Ectodermal cell (in vitro differentiated cells): Measurements from ENCODE around the gene ATP6V0E2.

Experiments
- H3K27ac ChIP-seq: 2 replicates; pipeline ENCODE4 v1.7.0; 2013; ENCODE audit warnings: mild to moderate bottlenecking, low read depth, low read length; ENCODE audit not compliant: insufficient read depth, poor library complexity, severe bottlenecking
- H3K27me3 ChIP-seq: 2 replicates; pipeline ENCODE4 v1.7.0; 2013; ENCODE audit warnings: mild to moderate bottlenecking, low read length; ENCODE audit not compliant: insufficient read depth, control insufficient read depth, poor library complexity, severe bottlenecking
- H3K36me3 ChIP-seq: one replicate; pipeline ENCODE4 v1.7.0; 2013; ENCODE audit warnings: low read length; ENCODE audit not compliant: control insufficient read depth, insufficient read depth
- H3K4me1 ChIP-seq: one replicate; pipeline ENCODE4 v1.7.0; 2013; ENCODE audit warnings: low read length; ENCODE audit not compliant: control insufficient read depth, insufficient read depth
- H3K4me3 ChIP-seq: 2 replicates; pipeline ENCODE4 v1.7.0; 2013; ENCODE audit warnings: low read depth, low read length, control low read depth; ENCODE audit not compliant: insufficient read depth
- H3K9me3 ChIP-seq: 2 replicates; pipeline ENCODE4 v1.7.0; 2013; ENCODE audit warnings: mild to moderate bottlenecking, low read length, moderate library complexity; ENCODE audit not compliant: control insufficient read depth
- WGBS, 2 experiments: methylation state at CpG; one replicate each; pipeline ENCODE4 v1.1.7; 2013; ENCODE audit warnings: missing lambda C conversion rate in 2 of 2; 5-methylcytosine and 5-hydroxymethylcytosine counted together

Gene ATP6V0E2

DNA sequence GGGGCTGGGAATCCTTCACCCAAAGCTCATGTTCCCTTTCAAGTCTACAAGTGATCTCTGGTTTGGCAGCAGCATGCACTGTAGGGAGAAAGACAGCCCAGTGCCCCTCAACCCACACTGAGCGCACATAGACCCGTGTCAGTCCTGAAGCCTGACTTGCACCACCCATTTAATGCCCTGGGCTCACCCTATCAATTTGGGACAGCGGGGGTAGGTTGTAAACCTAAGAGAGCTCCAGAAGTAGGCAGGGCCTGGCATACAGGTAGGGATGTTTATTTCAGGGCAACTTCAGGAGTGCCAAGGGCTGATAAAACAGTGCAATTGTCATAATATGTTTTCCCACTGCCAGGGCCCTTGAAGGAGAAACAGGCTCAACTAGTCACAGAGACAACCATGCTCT is 3.5 kb upstream of the ATP6V0E2 start:
- WGBS, 2 experiments: 94 to 97% methylated on average over 3 of the region's 3 CpGs
- Histone ChIP-seq H3K4me3 (no peak overlapping the region), H3K27me3 (peaks cover 14% of the 10 kb centered on the region), H3K9me3 (no peaks in the 10 kb centered on the region), H3K4me1 (no peaks in the 10 kb centered on the region), H3K27ac (no peak overlapping the region), H3K36me3 (no peaks in the 10 kb centered on the region)

- Histone ChIP-seq H3K4me1 (no peaks in the 10 kb centered on the region), H3K27me3 (peaks cover 17% of the 10 kb centered on the region), H3K36me3 (no peaks in the 10 kb centered on the region), H3K9me3 (no peaks in the 10 kb centered on the region), H3K4me3 (no peak overlapping the region), H3K27ac (no peak overlapping the region)
- WGBS, 2 experiments: 86 to 90% methylated on average over 12 of the region's 12 CpGs
Measured at GRCh38 chr7:149870701-149871483, 2.9 kb upstream of the ATP6V0E2 start.

DNA sequence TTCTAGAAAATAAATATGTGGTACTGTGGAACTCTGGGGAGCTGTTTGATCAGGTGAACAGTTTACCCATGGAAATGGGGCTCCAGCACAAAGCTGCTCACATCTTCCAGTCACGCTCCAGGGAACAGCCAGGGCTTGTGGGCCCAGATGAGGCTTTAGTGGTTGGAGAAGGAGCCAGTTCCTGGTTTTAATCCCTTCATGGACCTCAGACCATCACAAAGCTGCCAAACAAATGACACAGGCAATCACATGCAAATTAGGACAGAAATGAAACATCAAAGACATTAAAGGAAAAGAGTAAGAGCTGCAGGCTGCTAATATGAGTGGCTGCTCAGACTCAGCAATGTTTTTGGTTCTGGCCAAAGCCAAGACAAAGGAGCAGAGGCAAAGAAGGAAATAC is 2.2 kb upstream of the ATP6V0E2 start:
- H3K36me3 ChIP-seq: no peaks in the 10 kb centered on the region

GRCh38 chr7:149872419-149873073 is 1.2 kb upstream of the ATP6V0E2 start:
- Histone ChIP-seq H3K4me3 (peak overlapping the region; percentile 66), H3K4me1 (no peaks in the 10 kb centered on the region), H3K36me3 (no peaks in the 10 kb centered on the region), H3K27ac (no peak overlapping the region), H3K9me3 (no peaks in the 10 kb centered on the region), H3K27me3 (peaks cover 17% of the 10 kb centered on the region)
- 37 to 38% methylated on average over 13 of the region's 13 CpGs for WGBS, 2 experiments

More for the DNA sequence above, 2.2 kb upstream of the ATP6V0E2 start:
- 92 to 100% methylated on average over 1 of the region's 1 CpG for WGBS, 2 experiments
- Histone ChIP-seq H3K27ac (no peak overlapping the region), H3K4me1 (no peaks in the 10 kb centered on the region), H3K4me3 (no peak overlapping the region), H3K9me3 (no peaks in the 10 kb centered on the region), H3K27me3 (peaks cover 17% of the 10 kb centered on the region)

- peaks cover 17% of the 10 kb centered on the region for H3K27me3 ChIP-seq
- H3K4me3 ChIP-seq: peak overlapping the region; percentile 66
- no peaks in the 10 kb centered on the region for H3K36me3 ChIP-seq
- no peaks in the 10 kb centered on the region for H3K4me1 ChIP-seq
- H3K27ac ChIP-seq: no peak overlapping the region
- 8 to 9% methylated on average over 46 of the region's 46 CpGs for WGBS, 2 experiments
- H3K9me3 ChIP-seq: no peaks in the 10 kb centered on the region
Measured at GRCh38 chr7:149873970-149874643, 338 bp downstream of the ATP6V0E2 start.

DNA sequence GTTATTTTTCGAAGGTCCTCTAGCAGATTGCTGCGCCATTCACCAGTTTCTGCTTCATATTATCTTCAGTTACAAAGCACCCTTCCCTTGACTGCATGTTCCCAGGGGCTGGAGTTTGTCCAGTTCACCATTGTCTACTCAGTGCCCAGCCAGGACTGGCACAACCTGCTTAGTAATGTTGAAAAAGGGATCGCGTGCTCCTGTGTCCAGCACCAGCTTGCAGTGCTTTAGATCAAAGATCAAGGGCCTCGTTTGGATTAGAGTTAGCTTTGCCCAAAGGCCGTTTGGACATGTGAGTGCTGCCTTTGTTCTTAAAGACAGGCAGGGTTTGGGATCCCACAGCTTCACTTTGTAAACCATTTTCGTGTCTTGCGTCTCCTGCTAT is 867 bp downstream of the ATP6V0E2 start:
- WGBS, 2 experiments: 68 to 70% methylated on average over 8 of the region's 8 CpGs
- Histone ChIP-seq H3K27me3 (peaks cover 17% of the 10 kb centered on the region), H3K36me3 (no peaks in the 10 kb centered on the region), H3K27ac (no peak overlapping the region), H3K9me3 (no peaks in the 10 kb centered on the region), H3K4me1 (no peaks in the 10 kb centered on the region), H3K4me3 (peak overlapping the region; percentile 66)

DNA sequence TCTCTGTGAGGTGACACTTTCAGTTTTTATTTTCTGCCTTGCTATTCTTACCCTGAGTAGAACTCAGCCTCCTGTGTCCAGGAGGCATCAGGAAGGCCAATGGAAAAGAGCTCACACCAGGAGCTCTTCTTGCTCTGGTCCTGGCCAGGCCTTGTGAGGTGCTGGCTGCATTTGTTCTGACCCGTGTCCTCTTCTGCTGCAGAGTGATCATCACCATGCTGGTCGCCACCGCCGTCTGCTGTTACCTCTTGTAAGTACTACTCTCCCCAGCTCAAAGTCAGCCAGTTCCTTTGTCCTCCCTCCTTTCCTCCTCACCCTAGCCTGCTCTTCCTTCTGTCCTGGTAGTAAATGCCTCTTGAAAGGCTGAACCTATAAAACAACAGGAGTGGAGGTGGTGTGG is 1.6 kb downstream of the ATP6V0E2 start:
- 89 to 92% methylated on average over 4 of the region's 4 CpGs for whole genome bisulfite sequencing, 2 experiments
- Histone ChIP-seq H3K4me1 (peaks cover 6% of the 10 kb centered on the region), H3K27ac (no peak overlapping the region), H3K9me3 (no peaks in the 10 kb centered on the region), H3K4me3 (no peak overlapping the region), H3K27me3 (peaks cover 17% of the 10 kb centered on the region), H3K36me3 (no peaks in the 10 kb centered on the region)

- Histone ChIP-seq H3K36me3 (no peaks in the 10 kb centered on the region), H3K27me3 (peaks cover 17% of the 10 kb centered on the region), H3K9me3 (no peaks in the 10 kb centered on the region), H3K4me1 (peaks cover 6% of the 10 kb centered on the region), H3K27ac (no peak overlapping the region), H3K4me3 (no peak overlapping the region)
- WGBS, 2 experiments: 90 to 91% methylated on average over 16 of the region's 16 CpGs
Measured at GRCh38 chr7:149877890-149878522, 4.2 kb downstream of the ATP6V0E2 start.

DNA sequence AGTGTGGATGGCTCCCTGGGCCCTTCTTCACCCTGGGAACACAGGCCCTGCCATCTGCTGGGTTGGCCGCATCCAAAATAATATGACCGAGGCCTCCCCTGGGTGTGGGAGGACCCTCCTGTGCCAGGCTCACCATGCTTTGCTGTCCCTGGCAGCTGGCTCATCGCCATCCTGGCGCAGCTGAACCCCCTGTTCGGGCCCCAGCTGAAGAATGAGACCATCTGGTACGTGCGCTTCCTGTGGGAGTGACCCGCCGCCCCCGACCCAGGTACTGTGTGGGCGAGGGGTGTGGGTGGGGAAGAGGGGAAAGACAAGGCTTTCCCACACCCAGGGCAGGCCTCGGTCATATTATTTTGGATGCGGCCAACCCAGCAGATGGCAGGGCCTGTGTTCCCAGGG is 4.8 kb downstream of the ATP6V0E2 start:
- WGBS, 2 experiments: 93 to 96% methylated on average over 13 of the region's 13 CpGs
- Histone ChIP-seq H3K4me1 (peaks cover 6% of the 10 kb centered on the region), H3K27ac (no peak overlapping the region), H3K9me3 (no peaks in the 10 kb centered on the region), H3K27me3 (peaks cover 17% of the 10 kb centered on the region), H3K36me3 (no peaks in the 10 kb centered on the region), H3K4me3 (no peak overlapping the region)

GRCh38 chr7:149879271-149879743 is 5.5 kb downstream of the ATP6V0E2 start:
- H3K36me3 ChIP-seq: no peaks in the 10 kb centered on the region
- peaks cover 9% of the 10 kb centered on the region for H3K4me1 ChIP-seq
- H3K27ac ChIP-seq: no peak overlapping the region
- 89 to 91% methylated on average over 14 of the region's 14 CpGs for WGBS, 2 experiments
- H3K9me3 ChIP-seq: no peaks in the 10 kb centered on the region
- no peak overlapping the region for H3K4me3 ChIP-seq
- H3K27me3 ChIP-seq: peaks cover 13% of the 10 kb centered on the region
